NCI-H345 treated with DMSO at 0.1 percent for 48 hours (cell line): Measurements from ENCODE around the gene DCC.
A peak's percentile ranks its signal among the peaks of the same experiment; 100 is the strongest.
"Not testable (repeated sequence)": the region's sequence is repeated elsewhere in the genome, so short reads cannot be mapped to it uniquely, and the experiment has no call there.

Experiments
- DNase-seq: peaks from one replicate; lab custom pipeline; 2025; ENCODE audit not compliant: unreplicated experiment; lab: John Stamatoyannopoulos, UW

DCC gene

GRCh38 chr18:52349498-52349897 lies 9.5 kb downstream of the DCC start:
- no peak for DNase-seq

DNA sequence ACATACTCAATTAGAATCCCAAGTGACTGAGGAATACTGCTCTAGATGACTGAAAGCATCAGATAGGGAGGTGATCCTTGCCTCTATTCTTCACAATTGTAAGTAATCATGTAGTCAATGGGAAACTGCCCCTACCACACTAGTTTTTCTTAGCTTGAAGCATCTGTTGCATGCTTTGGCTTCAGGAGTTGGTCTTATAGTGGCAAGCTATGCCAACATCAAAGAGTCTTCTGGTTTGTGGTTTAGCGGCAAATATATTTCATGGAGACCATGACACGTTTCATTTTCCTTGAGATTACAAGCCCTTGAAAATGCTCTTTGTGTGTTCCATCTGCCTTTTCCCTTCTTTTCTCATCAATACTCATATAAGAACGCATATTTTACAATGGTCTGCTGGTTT lies 12.9 kb downstream of the DCC start:
- no peak for DNase-seq

GRCh38 chr18:52353589-52353988 lies 13.6 kb downstream of the DCC start:
- DNase-seq: no peak

DNA sequence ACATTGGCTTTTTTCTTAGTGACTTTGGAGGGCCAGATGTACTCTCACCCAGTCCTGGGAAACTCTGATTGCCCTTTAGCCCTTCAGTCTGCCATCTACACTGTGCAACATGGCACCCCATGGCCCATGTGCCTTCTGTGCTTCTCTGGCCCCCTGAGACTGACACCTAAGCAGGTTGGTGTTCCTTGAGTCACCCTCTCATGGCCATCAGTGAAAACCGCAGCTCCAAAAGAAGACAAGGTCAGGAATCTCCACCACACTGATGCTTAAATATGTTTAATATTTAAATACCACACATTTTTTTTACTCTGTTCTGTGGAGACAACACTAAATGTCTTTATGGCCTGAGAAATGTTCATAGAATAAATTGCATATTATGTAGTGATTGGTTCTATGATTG lies 23.9 kb downstream of the DCC start:
- DNase-seq: no peak

GRCh38 chr18:52366851-52367250 lies 26.9 kb downstream of the DCC start:
- DNase-seq: not testable (repeated sequence)

DNA sequence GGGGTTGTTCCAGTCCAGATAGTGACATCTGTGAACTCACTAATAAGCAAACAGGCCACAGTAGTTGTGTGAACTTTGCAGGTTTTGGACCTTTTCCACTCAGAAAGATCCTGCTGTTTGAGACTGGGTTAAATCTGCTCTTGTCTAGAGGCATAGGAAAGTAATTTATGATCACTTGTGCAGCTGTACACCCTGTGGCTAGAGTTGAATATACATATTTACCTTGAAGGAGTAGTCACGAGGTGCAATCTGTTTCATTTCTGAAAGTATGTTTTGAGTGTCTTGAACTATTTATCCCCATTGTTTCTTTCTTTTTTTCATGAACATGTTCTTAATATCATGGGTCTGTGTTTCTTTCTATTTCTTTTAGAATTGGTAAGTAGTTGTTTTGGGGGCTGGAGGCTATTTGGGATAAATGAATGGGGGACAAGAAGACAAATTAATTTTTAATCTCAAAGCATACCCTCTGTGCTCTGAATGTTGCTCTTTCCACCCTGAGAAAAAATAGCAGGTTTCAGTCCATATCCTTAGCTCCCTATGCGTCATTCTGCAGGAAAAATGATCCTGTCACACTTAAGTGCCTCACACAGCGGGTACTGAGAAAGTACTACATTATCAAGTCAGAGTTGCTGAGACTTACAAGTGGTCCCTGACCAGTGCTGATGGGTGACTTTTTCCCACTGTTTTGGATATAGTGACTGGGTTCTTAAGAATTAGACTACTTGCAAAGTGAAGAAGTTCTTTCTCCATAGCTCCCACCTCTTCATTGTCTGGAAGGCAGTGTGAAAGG lies 28.2 kb downstream of the DCC start:
- no peak for DNase-seq

DNA sequence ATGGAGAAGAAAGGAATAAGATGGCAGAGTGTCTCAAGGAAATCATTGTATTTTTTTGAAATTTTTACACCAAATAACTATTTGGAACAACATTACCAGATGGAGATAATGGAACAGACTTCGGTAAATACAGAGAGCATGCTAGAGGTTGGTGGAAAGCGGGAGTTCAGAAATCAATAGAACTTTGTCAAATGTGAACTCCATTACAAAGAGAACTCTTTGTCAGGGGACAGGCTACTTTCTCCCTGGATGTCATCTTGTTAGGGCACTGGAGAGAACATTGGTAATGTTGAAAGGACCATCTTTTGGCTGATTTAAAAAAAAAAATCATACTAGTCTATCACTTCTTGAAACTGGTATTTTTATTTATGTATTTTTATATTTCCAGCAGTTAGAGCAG lies 30.8 kb downstream of the DCC start:
- DNase-seq: no peak

DNA sequence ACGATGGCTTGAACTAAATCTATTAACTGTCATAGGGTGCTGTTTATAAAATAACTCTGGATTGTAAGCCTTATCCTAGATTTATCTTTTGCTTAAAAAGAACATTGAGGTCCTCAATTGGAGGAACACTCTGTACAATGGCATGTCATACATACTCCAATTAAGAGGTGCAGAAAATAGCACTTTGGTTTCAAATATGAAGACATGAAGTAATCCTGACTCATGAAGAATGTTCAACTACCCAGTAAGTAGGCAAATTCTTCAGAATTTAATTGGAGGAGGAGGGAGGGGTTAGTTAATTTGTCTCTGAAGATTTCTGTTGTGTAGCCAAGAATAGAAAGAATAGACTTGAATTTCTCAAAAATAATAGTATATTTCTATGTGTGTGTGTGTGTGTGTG lies 36.1 kb downstream of the DCC start:
- DNase-seq: no peak

DNA sequence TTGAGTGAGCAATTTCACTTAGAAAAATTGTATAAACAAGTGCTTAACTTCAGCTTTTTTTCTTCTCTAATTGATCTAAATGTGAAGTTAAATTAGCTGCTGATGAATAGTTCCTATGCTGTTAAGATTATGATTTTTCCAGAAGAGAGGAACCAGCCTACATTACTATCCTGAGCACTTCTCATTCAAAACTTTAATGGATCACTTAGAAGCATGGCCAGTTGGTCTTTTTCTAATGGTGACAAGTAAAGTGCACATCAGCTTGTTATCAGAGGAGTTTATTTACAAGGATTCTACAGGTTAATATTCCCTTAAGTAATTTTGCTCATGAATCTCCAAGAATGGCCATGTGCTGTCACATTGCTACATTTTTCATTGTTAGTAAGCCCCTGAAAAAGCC lies 37.1 kb downstream of the DCC start:
- DNase-seq: no peak

DNA sequence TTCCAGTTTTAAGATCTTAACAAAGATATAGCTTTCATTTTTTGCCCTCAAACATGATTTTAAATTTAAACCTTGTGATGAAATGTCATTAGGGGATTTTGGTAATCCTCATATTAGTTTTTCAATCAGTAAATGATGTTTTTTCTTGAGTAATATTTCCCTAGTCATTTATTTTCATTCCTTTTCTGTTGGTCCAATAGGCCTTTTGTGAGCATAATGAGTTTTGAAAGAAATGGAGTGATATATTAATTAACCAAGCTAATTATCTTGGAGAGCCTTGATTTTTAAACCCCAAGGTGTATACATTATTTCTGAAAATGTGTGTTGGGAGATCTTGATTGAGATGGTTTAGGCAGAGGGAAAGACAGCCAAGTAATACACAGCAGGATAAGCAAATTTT lies 46.3 kb downstream of the DCC start:
- no peak for DNase-seq

GRCh38 chr18:52387175-52387574 lies 47.2 kb downstream of the DCC start:
- no peak for DNase-seq

- DNase-seq: no peak
Measured at GRCh38 chr18:52391810-52392559, 52.0 kb downstream of the DCC start.

GRCh38 chr18:52394602-52395001 lies 54.6 kb downstream of the DCC start:
- DNase-seq: no peak

GRCh38 chr18:52395146-52395852 lies 55.3 kb downstream of the DCC start:
- DNase-seq: no peak

DNA sequence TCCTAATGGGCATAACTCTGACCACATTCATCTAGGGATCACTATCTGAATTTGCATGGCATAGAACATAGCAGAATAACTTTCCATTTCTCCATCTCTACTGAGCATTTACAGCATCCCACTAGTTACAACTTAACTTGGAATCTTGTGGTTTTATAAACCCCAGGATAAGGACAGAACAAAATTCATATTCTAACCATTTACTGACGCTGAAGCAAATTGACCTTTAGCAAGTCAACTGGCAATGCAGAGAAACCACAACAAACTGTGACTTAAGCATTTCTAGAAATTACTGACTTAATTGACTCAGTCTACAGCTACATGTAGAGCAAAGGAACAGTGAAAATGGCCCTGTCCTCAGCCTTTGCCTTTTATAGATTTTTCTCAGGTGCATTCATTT lies 61.2 kb downstream of the DCC start:
- DNase-seq: no peak

- no peak for DNase-seq
Measured at GRCh38 chr18:52402814-52403213, 62.8 kb downstream of the DCC start.

- peak; percentile 85 for DNase-seq
Measured at GRCh38 chr18:52403291-52404021, 63.5 kb downstream of the DCC start.

GRCh38 chr18:52408800-52409302 lies 68.9 kb downstream of the DCC start:
- DNase-seq: no peak

GRCh38 chr18:52409727-52410126 lies 69.7 kb downstream of the DCC start:
- no peak for DNase-seq

DNA sequence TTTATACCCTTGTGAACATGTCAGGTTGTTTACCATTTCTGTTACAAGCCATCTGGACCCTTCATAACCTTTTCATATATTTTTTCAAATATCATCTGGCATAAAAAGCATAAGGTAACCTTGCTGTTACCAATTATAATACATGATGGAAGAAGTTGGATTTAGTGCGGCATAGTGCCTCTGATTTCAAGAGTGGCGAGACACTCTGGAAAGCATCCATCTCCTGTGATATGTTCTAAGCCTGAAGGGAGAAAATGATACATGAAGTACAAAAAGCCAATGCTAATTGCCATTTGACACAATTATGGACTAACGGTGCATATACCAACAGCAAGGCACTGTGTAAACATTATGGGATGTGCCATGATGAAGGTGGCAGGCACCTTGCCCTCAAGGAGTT lies 75.1 kb downstream of the DCC start:
- no peak for DNase-seq

DNA sequence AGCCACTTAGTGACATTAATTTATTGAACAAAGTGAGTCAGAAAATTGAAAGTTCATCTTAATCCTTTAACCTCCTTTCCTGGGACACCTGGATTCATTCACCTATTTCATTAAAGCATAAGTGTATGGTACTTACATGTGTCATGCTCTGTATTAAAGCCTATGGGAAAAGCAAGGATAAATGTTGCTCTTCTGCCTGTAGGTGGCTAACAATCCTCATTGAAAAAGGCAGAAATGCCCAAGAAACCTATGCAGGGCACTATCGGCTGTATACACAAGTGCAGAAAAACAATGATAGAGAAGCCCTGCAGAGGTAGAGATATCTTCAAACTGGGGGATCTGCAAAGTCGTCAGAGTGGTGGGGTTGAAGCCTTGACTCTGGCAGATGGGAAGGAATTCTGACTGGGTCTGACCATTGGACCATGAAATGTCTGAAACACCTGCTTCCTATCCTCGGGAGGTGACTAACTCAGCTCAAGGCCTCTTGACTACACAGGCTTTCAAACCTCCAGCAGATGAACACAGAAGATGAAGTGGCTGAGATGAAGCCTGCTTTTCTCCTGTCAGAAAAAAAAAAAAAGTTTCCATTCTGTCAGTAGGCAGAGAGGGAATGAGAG lies 83.1 kb downstream of the DCC start:
- DNase-seq: peak; percentile 8
